Fibroblast of skin of scalp (primary cell): Measurements from ENCODE around the gene MATN1.

Experiments
- DNase-seq: peaks from one replicate; pipeline ENCODE4 v3.0.0-alpha.2; 2013

MATN1 gene

DNA sequence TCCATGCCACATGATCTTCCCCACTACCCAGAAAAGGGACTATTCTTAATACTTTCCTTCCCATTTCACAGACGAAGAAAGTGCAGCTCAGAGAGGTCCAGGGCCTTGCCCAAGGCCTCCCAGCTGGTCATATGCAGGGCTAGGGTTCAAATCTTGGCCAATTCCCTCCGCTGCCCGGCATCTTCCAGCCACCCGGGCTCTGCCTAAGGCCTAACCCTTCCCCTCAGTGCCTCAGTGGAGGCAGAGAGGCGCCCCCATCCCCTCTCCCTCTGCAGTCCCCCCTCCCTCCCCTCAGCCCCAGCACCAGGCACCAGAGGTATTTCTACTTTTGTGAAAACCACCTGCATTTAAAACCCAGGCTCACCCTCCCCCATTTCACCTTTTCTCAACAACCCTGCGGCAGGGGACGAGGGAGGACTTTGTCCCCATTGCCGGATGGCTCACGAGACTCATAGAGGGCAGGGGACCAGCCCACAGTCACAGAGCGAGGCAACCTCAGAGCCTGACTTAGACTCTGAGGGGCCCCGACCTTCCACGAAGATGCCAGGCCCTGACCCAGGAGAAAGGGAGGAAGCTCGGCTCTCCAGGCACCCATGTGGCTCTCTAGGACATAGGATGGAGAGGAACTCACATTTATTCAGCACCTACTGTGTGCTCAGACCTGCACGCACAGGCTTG, 21.9 kb upstream of the MATN1 start:
- DNase-seq: no peak

DNA sequence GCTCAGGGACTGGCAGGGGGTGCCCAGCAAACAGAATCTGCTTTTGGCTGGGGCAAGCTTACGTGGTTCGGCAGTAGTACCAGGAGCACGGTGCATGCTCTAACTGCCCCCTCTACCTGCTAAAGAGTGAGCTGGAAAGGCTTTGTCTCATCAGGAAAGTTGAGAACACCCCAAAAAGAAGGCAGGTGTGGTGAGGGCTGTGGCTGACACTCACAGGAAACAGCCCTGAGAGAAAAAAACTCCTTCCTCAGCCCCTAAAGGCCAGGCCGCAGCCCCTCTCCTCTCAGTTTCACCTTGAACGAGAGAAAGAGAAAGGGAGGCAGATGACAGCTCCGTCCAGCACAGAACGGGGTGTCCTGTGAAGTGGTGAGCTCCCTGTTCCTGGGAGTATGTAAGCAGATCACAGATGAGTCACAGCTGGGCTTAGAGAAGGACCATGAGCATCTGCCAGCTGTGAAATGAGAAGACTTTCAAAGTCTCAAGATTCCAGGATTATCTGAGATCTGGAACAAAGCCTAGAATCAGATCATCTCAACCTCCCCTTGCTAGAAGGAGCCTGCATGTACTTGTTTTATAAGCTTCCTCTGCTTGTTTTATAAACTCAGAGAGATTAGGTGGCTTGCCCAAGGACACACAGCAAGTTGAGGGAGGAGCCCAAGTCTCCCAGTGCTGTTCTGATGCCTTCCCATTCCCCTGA, 20.8 kb upstream of the MATN1 start:
- DNase-seq: peak; percentile 8

DNA sequence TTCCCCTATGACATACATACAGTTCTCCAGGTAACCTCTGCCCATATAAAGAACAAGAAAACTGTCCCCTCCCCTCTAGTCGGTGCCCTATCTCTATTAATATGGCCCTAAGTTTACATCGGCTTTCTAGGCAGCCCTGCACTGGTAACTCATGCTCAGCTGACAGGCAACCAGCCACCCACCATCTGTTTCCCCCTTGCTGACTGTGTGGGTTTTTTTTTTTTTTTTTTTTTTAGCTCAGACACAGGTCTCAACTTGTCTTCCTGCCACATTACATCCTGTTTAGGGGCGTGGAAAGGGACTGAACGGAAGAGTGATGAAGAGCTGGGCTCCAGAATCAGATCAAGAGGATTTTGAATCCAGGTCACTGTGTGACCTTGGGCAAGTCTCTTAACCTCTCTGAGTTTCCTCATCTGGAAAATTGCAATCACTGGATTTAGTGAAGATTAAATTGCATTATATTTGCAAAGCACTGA, 20.2 kb upstream of the MATN1 start:
- DNase-seq: no peak

DNA sequence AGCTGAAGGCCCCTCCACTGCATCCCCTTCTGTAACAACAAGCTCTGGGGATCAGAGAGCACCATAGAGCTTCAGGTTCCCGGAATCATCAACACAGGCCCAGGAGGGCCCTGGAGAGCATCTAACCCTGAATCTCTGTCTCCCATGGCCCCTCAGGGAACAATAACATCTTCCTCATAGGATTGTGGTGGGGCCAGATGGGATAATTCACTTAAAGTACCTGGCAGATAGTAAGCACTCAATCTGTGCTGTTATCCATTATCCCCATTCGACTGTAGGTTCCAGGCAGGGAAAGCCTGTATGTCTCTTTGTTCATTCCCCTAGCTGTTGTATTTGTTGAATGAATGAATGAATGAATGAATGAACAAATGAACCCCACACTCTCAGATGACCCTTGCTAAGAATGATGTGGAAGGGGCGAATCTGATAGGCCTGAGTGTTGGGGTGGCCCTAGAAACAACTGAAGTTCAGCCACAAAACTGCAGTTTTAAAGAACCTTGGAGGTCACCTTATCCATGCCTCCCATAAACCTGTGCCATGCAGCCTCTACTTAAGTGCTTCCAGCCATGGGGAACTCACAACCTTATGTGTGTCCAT, 19.7 kb upstream of the MATN1 start:
- DNase-seq: no peak

DNA sequence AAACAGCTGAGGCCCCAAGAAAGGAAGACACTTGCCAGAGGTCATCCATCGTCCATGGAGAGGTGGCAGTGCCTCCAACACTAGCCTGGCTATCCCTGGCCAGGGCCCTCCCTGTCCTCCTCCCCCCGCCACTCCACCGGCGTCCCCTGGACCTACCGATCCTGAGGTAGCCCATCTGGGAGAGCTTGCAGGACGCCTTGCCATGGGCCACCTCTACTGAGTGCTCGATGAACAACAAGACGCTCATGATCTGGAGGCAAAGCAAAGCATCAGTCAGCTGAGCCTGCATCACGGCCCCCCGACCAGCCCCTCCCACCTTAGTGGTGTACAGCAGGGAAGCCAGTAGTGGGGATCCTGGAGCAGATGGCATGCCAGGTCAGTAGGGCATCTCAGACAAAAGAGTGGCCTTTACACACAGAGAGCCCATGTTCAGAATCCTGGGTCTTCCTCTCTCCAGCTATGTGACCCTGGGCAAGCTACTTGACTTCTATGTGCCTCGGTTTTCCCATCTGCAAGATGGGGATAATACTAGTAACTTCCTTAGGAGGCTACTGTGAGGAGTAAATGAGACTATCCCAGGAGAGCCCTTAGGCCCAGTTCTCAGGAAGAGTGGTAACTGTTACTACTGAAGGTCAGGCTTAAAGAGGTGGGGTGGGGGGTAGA, 19.0 kb upstream of the MATN1 start:
- DNase-seq: no peak

DNA sequence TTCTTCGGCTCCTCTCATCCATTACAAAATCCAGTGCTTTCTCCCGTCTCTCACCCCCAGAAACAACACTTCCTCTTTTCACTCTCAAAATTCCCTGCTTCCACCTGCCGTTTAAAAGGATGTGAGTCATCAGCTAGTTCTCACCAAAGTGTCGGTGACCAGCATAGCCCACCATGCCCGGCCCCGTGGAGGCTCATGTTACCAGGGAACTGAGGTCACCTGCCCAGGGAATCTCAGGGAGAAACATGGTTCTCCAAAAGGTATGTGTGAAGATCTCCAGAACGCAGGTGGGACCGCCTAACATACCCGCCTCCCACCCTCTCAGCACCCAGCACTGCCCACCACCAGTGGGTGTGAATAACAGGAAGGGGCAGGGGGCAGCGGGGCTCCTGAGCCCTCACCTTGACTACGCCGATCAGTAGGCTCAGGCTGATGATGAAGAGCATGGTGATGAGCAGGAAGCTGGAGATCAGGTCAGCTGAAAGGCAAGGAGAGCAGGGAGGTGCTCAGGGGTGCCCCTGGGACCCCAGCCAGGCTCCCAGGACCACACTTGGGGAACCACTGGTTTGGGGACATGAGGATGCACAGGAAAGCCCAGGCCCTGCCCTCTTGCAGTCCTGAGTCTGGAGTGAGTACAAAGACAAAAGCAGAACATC, 18.0 kb upstream of the MATN1 start:
- DNase-seq: no peak

DNA sequence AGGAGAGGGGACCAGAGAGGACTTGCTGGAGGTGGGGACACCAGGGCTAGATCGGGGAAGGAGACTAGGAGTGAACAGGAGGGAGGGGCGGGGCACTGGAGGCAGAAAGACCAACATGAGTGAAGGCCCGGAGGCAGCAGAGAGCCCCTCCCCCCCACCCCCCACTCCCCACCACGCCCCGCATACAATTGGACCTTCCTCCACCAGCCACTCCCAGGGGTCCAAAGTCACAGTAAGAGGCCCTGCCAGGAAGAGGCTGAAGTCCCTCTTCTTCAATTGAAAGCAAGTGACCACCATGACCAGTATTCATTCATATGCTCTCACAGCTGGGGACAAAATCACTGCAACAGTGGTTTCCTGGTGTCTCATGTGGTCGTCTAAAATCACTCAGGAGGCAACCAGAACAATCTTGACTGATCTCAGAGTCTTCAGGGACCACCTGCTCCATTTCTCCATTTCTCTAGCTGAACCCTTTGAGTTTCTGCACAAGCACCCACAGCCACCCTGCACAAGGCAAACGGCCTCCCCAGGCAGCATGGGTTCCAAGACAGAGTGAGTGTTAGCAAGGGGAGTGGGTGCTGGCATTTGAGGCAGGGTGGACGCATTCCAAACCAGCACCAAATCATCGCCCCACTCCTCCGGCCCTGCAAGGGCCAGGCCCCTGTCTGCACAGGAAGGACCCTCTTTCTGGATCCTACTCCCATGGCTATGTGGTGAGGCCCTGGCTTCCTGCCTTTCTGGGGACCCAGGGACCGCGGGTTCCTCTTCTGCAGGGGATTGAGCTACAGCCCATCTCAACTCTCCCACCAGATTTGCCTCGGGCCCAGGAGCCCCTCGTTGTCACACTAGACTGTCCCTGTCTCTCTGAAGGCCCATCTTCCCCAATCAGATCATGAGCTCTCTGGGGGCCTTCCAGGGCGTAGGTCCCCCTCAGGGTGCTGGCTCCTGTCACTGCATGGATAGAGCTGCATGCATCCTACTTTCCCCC, 17.2 kb upstream of the MATN1 start:
- no peak for DNase-seq

DNA sequence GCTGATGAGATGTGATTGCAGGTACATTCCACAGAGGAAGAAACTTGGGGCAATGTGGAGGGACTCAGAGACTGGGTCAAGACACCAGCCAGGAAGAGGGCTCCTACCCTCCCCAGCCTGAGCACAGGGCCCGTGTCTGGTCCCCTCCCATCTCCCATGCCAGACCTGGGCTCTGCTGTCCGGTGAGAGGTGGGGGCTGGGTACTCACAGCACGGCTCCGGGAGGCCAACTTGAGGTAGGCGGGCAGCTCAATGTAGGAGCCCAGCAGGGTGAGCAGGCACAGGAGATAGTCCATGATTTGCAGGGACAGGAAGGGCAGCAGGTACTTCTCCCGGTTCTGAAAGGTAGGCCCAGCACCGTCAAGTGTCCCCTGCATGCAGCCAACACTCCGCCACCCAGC, 16.2 kb upstream of the MATN1 start:
- no peak for DNase-seq

DNA sequence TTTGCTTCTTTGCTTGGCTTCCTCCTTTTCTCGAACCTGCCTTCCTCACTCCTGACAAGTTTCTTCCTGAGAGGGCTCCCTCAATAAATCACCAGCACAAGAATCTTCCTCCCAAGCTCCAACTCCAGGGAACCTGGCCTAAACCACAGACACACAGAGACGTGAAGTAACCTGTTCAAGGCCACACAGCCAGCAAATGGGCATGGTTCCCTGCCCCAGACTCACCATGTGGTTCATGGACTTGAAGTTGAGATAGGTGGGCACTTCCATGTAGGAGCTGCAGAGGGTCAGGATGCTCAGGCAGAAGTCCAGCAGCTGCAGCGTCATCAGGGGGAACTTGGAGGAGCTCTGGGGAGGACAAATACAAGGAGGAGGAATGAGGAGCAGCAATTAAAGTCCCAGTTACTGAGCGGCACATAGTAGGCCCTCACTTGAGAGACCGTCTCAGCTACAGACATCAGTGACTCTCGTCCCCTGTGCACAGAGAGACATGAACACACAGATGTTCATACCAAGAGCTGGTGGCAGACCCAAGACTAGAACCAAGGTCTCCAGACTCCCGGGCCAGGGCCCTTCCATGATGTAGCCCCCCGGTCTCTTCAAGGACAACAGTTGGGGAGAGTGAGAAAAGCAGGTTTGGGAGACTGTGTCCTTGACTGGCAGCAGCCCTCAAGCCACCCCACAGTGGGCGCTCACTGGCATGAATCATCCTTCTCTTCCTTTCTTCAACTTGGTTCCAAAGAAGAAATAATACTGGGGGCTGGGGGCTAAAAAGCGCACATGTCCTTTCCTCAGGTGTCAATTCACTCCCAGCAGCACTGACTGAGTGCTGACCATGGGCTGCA, 15.6 kb upstream of the MATN1 start:
- DNase-seq: no peak

DNA sequence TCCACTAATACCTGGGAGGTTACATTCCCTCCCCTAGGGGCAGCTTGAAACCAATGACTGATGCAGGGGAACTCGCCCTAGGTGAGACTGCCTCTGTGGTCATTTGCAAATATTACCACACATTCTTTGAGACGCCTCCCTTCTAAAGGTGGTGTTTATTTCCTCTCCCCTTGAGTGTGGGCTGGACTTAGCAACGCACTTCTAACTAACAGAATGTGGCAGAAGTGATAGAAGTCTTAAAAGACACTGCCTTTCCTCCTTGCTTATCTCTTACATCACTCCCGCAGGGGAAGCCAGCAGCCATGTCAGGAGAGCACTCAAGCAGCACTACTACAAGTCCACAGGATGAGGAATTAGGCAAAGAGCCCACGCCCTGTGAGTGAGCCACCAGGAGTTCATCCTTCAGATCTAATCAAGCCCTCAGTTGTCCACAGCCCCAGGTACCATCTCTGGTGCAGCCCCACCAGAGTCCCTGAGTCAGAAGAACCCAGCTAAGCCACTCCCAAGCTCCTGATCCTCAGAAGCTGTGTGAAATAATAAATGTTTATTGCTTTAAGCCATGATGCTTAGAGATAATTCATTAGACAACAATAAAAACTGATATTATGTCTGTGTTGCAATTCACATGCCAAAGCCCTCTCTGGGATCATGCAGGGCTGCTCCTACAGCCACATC, 14.8 kb upstream of the MATN1 start:
- DNase-seq: no peak

DNA sequence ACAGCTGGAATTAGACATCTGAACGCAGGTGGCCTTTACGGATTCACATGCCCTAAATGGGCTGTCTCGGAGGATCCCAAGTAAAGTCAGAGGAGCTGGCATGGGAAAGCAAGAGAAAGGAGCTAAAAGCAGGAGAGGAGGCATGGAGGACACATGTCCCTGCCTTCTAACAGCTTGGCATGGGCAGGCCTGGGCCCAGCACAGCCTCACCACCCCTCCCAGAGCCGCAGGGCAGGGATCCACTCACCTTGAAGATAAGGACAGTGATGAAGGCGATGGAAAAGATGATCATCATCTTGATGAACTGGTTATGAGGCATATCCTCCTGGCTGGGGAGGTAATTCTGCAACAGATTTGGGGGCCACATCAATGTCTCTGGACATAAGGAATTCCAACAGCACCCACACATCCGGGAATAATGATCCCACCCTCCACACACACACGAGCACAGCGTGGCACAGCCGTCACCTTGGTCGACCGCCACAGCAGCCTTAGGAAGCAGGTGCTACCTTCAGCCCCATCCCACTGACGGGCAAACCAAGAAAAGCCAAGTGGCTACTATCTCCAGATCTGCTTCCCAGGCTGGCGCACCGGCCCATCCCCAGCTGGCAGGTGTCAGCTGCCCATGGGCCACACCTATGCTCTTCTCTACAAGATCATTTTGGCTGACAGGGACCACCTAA, 14.1 kb upstream of the MATN1 start:
- DNase-seq: no peak

DNA sequence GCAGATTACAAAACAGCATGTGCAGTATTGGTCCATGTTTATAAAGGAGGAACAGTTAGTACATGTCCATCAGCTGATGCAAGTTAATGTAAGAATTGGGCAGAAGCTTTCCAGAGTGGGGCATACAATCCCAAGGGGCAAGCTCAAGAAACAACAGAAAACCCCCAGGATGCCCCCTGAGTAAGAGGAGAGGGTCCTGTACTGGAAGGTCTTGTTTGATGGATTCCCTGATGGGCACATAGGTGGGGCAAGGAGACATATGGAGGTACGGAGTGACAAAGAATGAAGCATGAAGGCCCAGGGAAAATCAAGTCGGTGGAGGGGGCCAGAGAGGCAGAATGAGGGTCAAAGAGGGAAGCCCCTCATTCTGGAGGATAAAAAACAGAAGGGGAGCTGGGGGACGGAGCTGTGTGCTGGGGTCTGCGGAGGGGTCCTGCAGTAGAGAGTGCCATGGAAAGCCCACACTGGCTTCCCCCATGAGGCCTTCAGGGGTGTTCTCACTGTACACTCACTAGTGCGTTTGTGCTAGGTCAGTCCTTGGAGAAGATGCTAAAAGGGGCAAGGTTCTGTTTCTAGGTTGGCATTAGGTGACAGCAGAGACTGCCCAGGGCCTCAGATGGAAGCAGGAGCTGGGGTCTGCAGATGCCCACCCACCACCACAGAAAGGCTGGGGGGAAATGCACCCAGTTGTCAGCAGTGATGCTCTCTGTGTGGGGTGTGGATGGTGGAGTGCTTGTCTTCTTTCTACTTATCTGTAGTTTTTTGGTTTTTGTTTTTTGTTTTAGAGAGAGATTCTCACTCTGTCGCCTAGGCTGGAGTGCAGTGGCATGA, 12.5 kb upstream of the MATN1 start:
- DNase-seq: peak; percentile 14

DNA sequence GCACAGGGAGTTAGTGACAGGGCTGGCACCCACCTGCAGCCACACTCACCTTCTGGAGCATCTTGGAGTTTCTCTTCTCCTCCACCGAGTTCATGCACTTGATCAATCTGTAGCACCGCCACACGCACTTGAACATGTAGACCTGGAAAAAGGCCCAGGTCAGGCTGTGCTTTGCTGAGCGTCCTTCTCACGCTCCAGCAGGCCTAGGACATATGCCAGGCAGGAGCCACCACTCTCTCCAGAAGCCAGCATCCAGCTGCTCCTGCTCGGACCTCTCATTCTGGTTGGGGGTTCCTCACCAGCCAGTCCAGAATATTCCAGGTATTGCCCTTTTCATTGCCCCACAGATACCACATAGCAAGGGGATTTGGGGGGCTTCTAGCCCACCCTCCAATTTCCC, 11.7 kb upstream of the MATN1 start:
- DNase-seq: no peak

DNA sequence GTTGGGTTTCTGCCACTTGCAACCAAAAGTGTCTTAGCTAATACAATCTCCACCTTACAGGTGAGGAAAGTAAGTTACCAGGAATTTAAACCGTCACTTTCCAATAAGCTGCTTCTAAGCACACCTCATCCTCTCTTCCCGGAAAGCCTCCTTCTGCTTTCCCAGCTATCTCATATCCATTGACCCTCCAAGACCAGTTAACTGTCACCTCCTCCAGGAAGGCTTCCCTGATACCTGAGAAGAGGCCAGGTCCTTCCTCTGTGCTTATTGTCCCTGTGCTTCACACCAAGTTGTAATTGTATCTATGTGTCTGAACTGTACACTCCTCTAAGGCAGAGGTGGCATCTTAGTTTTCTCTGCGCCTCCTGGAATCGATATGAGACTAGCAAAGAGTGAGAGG, 11.2 kb upstream of the MATN1 start:
- DNase-seq: no peak

DNA sequence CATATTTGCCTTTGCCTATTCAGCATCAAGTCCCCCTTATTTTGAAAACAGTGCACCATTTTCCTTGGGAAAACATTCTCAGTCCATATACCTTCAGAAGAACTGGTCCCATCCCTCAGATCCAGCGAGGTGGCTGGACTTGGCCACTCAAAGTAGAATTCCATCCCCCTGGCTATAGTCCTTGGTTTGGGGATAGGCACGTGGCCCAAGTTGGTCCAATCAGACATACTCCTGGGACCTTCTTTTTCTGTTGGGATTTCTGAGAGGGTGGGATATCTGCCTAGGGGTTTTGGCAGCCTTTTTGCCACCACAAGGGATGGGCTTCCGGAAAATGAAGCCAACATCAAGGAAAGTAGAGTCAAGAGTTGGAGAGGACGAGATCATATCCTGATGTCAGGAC, 10.7 kb upstream of the MATN1 start:
- no peak for DNase-seq

DNA sequence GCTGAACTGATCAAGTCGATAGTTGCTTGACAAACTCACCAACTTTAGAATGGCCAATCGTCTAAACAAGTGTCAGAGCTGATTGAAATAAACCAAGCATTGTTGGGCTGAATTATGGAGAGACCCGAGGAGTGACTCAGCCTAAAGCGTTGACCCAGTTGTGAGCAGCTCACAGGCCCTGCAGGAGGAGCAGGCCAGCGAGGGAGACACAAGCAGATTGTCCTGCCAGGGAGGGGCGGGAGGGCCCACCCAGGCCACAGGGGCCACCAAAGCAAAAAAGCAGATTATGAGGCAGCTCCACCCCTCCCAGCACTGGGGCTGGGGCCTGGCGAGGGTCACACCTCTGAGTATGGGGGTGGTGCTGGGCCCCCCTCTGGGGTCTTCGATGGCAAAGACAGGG, 10.1 kb upstream of the MATN1 start:
- DNase-seq: no peak

DNA sequence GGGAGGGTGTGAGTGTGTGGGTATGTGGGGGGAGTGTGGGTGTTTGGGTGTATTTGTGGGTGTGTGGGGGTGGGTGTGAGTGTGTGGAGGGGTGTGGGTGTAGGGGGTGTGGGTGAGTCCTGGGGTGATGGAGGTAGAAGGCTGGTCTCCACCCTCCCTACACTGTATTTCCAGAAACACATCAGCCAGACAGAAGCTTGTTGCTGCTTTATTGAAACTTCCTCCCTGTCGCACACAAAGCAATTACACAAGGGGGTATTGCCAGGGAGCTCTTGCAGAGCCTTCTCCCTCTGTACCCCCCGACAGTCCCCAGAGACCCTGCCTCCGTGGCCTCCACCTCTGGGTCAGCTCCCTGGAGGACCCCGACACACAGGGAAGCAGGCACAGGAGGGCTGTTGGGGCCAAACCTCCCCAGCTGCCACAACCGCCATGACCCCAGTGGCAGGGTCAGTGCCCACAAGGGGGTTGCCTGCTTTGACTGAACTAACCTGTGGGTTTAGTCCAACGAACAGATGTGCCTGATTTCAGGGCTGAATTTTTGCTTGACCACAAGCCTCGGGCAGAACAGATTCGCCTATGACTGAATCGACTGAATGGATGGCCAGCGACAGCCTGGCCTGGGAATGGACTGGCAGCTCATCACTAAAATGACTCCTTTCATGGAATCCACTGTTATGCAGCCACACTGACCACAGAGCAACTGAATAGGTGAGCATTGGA, 9.1 kb upstream of the MATN1 start:
- DNase-seq: no peak

DNA sequence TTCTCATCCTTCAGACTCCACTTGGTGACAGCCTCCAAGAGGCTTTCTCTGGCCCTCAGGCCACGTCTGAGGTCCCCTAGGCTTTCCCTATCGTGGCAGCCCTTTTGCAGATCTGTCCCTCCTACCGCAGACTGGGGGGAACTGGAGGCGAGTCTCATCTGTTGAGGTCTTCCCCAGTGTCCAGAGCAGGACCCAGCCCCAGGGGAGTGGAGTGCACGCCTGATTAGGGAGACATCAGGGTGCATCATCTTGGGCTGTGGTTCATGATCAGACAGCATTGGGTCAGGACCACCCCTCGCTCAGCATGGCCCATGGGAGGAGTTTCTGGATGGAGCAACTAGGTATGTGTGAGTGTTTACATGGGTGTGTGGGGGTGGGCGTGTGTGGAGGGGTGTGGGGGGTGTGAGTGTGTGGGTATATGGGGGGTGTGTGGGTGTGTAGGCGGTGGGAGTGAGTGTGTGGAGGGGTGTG, 8.5 kb upstream of the MATN1 start:
- no peak for DNase-seq
